Measurements from ENCODE around the gene RAB36. TPM values are rescaled to one million over a fixed set of nuclear protein-coding genes. Genes with fewer than 3 reads are reported as not detected.

RAB36 gene
- total RNA-seq, 1 donor = 5.6 TPM

- TF ChIP-seq CTCF (IDR thresholded peaks at IDR 0.05; ENCODE audit: insufficient read depth, low read depth, low read length) = no peak
- DNase-seq (ENCODE audit: low read depth) = peak; percentile 30
- peak overlapping the region; percentile 73 for H3K4me3 ChIP-seq (ENCODE audit: low read depth, low read length)
Observed at GRCh38 chr22:23182309-23183060, 37.2 kb downstream of the RAB36 start.

GRCh38 chr22:23183061-23183698, 37.9 kb downstream of the RAB36 start:
- DNase-seq (ENCODE audit: low read depth) = peak; percentile 84
- TF ChIP-seq CTCF (IDR thresholded peaks at IDR 0.05; ENCODE audit: insufficient read depth, low read depth, low read length) = no peak
- H3K4me3 ChIP-seq (ENCODE audit: low read depth, low read length) = peak overlapping the region; percentile 73

- DNase-seq (ENCODE audit: low read depth) = no peak
- TF ChIP-seq CTCF (IDR thresholded peaks at IDR 0.05; ENCODE audit: insufficient read depth, low read depth, low read length) = no peak
- H3K4me3 ChIP-seq (ENCODE audit: low read depth, low read length) = no peak overlapping the region
Observed at GRCh38 chr22:23184100-23184763, 39.0 kb downstream of the RAB36 start.

DNA sequence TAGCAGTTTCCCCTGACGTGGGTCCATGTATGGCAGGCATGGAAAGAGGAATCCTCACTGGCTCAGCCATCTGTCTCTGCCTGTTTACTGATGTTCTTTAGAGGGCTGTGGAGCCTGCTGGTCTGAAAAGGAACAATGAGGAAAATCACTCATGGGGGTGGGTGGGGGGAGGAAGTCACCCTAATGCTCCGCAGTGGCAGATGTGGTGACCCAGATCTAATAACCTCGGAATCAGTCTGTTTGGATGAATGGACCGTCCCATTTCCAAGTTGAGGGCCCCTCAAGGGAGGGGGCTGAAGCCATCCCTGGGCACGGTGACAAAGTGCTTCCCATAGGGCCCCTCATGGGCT, 39.5 kb downstream of the RAB36 start:
- DNase-seq (ENCODE audit: low read depth) = no peak
- no peak overlapping the region for H3K4me3 ChIP-seq (ENCODE audit: low read depth, low read length)
- TF ChIP-seq CTCF (IDR thresholded peaks at IDR 0.05; ENCODE audit: insufficient read depth, low read depth, low read length) = no peak

DNA sequence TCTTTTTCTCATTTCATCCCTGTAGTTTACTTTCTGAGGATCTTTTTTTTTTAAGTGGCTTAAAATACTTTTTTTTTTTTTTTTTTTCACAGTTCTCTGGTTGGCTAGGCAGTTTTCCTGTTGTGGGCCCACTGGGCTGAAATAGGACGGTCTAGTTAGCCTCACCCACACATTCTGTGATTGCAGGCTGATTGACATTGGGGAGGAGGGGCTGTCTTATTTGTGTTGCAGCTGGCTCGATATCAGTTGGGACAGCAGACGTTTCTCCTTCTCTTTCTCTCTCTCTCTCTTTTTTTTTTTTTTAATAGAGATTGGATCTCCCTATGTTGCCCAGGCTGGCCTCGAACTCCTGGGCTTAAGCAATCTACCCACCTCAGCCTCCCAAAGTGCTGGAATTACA, 41.9 kb downstream of the RAB36 start:
- no peak overlapping the region for H3K4me3 ChIP-seq (ENCODE audit: low read depth, low read length)
- no peak for TF ChIP-seq CTCF (IDR thresholded peaks at IDR 0.05; ENCODE audit: insufficient read depth, low read depth, low read length)
- DNase-seq (ENCODE audit: low read depth) = no peak

GRCh38 chr22:23187871-23188700, 42.8 kb downstream of the RAB36 start:
- DNase-seq (ENCODE audit: low read depth) = peak; percentile 30
- TF ChIP-seq CTCF (IDR thresholded peaks at IDR 0.05; ENCODE audit: insufficient read depth, low read depth, low read length) = no peak
- H3K4me3 ChIP-seq (ENCODE audit: low read depth, low read length) = no peak overlapping the region

Data from fibroblast of villous mesenchyme (primary cell).